Memory B cell (primary cell): ENCODE results near the gene HMGB2.
A peak's percentile ranks its signal among the peaks of the same experiment; 100 is the strongest.

Experiments
- ATAC-seq: fragments of 150-1000 bp; cut with Tn5 transposase; 2 replicates; pipeline ENCODE4 v1.10.0; 2021; ENCODE audit warnings: low read depth, mild to moderate bottlenecking, moderate library complexity
- DNase-seq, 2 donors: peaks; one replicate each; pipeline ENCODE4 v3.0.0; 2022; ENCODE audit warnings: low spot score in 2 of 2
- H3K27ac Mint-ChIP-seq: one replicate; pipeline ENCODE4 v1.8.0; 2022; ENCODE audit warnings: mild to moderate bottlenecking, moderate library complexity, mixed read lengths
- H3K27me3 Mint-ChIP-seq: one replicate; pipeline ENCODE4 v1.8.0; 2022; ENCODE audit warnings: mixed read lengths
- H3K36me3 Mint-ChIP-seq: one replicate; pipeline ENCODE4 v1.8.0; 2022; ENCODE audit warnings: mild to moderate bottlenecking, mixed read lengths
- H3K4me1 Mint-ChIP-seq: one replicate; pipeline ENCODE4 v1.8.0; 2022; ENCODE audit warnings: mixed read lengths
- H3K4me3 Mint-ChIP-seq: one replicate; pipeline ENCODE4 v1.8.0; 2022; ENCODE audit warnings: mild to moderate bottlenecking, moderate library complexity, mixed read lengths
- H3K9me3 Mint-ChIP-seq: one replicate; pipeline ENCODE4 v1.8.0; 2022; ENCODE audit warnings: mixed read lengths

The HMGB2 gene

DNA sequence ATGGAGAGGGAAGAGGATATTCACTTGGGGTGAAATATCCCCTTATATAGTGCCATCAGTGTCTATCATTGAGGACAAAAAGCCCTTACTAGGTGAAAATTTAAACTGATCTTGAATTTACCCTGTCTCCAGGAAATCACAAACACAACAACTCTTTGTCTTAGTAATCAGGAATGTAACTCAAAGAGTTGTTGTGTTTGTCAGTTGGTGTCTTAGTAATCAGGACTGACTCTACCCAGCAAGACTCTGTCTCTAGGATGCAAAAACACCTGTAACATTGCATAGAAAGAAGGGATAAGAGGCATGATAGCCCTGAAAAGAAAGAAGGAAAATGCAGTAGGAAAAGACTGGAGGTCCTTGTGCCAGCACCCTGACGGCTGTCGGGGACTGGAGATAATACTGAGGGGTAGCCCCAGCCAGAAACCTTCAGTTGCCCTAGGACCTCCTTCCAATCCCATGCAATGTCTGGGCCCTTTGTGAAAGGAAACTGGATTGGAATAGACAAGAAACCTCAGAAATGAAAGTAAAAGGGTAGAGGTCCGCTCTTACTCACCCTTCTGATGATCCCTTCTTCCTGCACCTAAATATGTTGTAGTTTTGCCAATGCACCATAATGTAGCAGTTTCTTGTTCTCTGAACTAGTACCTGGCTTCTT lies 45.3 kb downstream of the HMGB2 start:
- H3K9me3 Mint-ChIP-seq, result no peaks in the 10 kb centered on the region
- ATAC-seq, result no peak
- H3K27me3 Mint-ChIP-seq, result no peaks in the 10 kb centered on the region
- peaks cover 9% of the 10 kb centered on the region for H3K36me3 Mint-ChIP-seq
- no peak for DNase-seq
- H3K4me1 Mint-ChIP-seq, result no peaks in the 10 kb centered on the region
- H3K27ac Mint-ChIP-seq, result peak overlapping the region; percentile 54
- H3K4me3 Mint-ChIP-seq, result no peak overlapping the region

DNA sequence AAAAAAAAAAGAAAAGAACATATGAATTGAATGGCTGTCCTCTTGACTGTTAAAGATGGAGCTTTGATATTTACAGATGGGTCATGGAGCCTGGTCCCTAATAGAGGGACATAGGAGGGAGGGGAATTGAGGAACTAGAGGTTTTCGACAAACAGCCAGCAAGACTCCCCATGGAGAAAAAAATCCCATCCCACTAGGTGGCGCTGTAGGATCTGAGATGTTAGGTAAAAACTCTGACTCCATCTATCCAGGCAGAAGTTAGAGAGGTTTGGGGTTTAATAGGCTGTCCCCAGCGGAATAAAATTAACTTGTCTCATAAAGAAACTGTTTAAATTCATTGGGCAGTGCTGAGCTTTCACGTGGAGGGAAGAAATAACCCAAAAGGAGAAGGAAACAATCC lies 45.9 kb downstream of the HMGB2 start:
- H3K27me3 Mint-ChIP-seq, result no peaks in the 10 kb centered on the region
- H3K4me3 Mint-ChIP-seq, result peak overlapping the region; percentile 22
- H3K4me1 Mint-ChIP-seq, result no peaks in the 10 kb centered on the region
- peak overlapping the region; percentile 54 for H3K27ac Mint-ChIP-seq
- ATAC-seq (peak; percentile 27), DNase-seq (peak; percentile 46 to 57)
- peaks cover 10% of the 10 kb centered on the region for H3K36me3 Mint-ChIP-seq
- H3K9me3 Mint-ChIP-seq, result no peaks in the 10 kb centered on the region

DNA sequence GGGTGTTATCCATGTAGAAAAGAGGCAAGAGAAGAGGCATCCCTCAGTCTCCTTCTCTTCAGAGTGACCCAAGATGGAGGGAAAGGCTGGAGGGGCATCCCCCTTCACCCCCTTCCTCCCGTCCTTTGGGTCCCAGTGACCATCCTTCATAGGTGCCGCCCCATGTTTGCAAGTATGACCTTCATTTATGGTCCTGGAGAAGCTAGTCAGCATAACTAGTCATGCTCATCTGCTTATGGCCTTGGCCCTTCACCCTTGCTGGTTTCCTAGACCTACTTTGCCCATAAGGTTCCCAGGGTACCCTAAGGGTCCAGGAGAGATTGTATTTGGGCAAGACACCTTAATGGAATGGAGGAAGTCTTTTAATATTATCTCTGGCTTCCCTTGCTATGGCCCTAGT lies 46.7 kb downstream of the HMGB2 start:
- no peak overlapping the region for H3K4me3 Mint-ChIP-seq
- H3K4me1 Mint-ChIP-seq, result no peaks in the 10 kb centered on the region
- ATAC-seq (no peak), DNase-seq (no peak)
- peaks cover 16% of the 10 kb centered on the region for H3K36me3 Mint-ChIP-seq
- H3K9me3 Mint-ChIP-seq, result no peaks in the 10 kb centered on the region
- no peak overlapping the region for H3K27ac Mint-ChIP-seq
- H3K27me3 Mint-ChIP-seq, result no peaks in the 10 kb centered on the region

GRCh38 chr4:173284463-173284862 lies 49.7 kb downstream of the HMGB2 start:
- no peak overlapping the region for H3K4me3 Mint-ChIP-seq
- DNase-seq (no peak), ATAC-seq (no peak)
- H3K27me3 Mint-ChIP-seq, result no peaks in the 10 kb centered on the region
- no peak overlapping the region for H3K27ac Mint-ChIP-seq
- peaks cover 3% of the 10 kb centered on the region for H3K9me3 Mint-ChIP-seq
- H3K4me1 Mint-ChIP-seq, result peaks cover 8% of the 10 kb centered on the region
- peaks cover 29% of the 10 kb centered on the region for H3K36me3 Mint-ChIP-seq

DNA sequence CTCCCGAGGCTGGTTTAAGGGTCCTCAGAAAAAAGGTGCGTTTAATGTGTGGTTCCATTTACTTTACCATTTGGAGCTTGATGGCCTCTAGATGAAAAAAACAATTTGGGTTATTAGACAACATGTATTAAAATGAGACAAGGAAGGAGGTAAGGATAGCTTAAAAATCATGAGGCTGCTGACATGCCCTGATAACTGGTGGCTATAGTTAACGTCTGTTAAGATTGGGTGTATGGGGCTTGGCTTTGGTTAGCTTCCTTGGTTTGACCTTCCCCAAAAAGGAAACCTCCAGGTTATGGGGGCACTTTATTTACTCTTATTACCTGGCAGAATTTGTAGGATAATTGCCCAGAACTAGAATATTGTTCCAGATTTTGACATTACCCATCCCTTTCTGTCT lies 51.5 kb downstream of the HMGB2 start:
- DNase-seq (no peak), ATAC-seq (no peak)
- H3K9me3 Mint-ChIP-seq, result peaks cover 3% of the 10 kb centered on the region
- no peak overlapping the region for H3K27ac Mint-ChIP-seq
- H3K27me3 Mint-ChIP-seq, result no peaks in the 10 kb centered on the region
- H3K4me3 Mint-ChIP-seq, result no peak overlapping the region
- peaks cover 37% of the 10 kb centered on the region for H3K36me3 Mint-ChIP-seq
- peaks cover 8% of the 10 kb centered on the region for H3K4me1 Mint-ChIP-seq

- no peaks in the 10 kb centered on the region for H3K27me3 Mint-ChIP-seq
- peaks cover 37% of the 10 kb centered on the region for H3K36me3 Mint-ChIP-seq
- H3K4me3 Mint-ChIP-seq, result no peak overlapping the region
- H3K4me1 Mint-ChIP-seq, result peaks cover 8% of the 10 kb centered on the region
- ATAC-seq (no peak), DNase-seq (no peak)
- no peak overlapping the region for H3K27ac Mint-ChIP-seq
- H3K9me3 Mint-ChIP-seq, result peaks cover 3% of the 10 kb centered on the region
These were observed 51.9 kb downstream of the HMGB2 start for GRCh38 chr4:173282256-173282562.

GRCh38 chr4:173281406-173282255 lies 52.5 kb downstream of the HMGB2 start:
- H3K4me3 Mint-ChIP-seq, result peak overlapping the region; percentile 39
- ATAC-seq, result no peak

More at GRCh38 chr4:173281406-173282255, 52.5 kb downstream of the HMGB2 start:
- no peak for DNase-seq
- H3K9me3 Mint-ChIP-seq, result peaks cover 3% of the 10 kb centered on the region
- H3K27me3 Mint-ChIP-seq, result no peaks in the 10 kb centered on the region
- peaks cover 37% of the 10 kb centered on the region for H3K36me3 Mint-ChIP-seq
- peaks cover 8% of the 10 kb centered on the region for H3K4me1 Mint-ChIP-seq
- no peak overlapping the region for H3K27ac Mint-ChIP-seq
